GM18508 (cell line): ENCODE results near the gene PRSS37.
"Not testable (repeated sequence)": the region's sequence is repeated elsewhere in the genome, so short reads cannot be mapped to it uniquely, and the experiment has no call there.

Source experiments
- ATAC-seq: cut with Tn5 transposase; IDR thresholded peaks from one replicate; pipeline ENCODE4 v1.9.1; 2021; ENCODE audit warnings: moderate number of reproducible peaks; ENCODE audit not compliant: insufficient read depth, unreplicated experiment

Gene PRSS37

GRCh38 chr7:141841385-141841784 lies at the start of gene PRSS37:
Gene PRSS37 (minus strand): TSS chr7:141841485. CDS start chr7:141841049, 436 bp downstream.
- no peak for ATAC-seq

- ATAC-seq: no peak
These were observed 48.0 kb upstream of the PRSS37 start for GRCh38 chr7:141889321-141889720.

GRCh38 chr7:141884539-141885225 lies 43.4 kb upstream of the PRSS37 start:
- peak; percentile 83 for ATAC-seq

GRCh38 chr7:141880960-141881359 lies 39.7 kb upstream of the PRSS37 start:
- no peak for ATAC-seq

- no peak for ATAC-seq
These were observed 36.1 kb upstream of the PRSS37 start for GRCh38 chr7:141877365-141877764.

- no peak for ATAC-seq
These were observed 35.1 kb upstream of the PRSS37 start for GRCh38 chr7:141876371-141876770.

- no peak for ATAC-seq
These were observed 34.2 kb upstream of the PRSS37 start for GRCh38 chr7:141875453-141875852.

GRCh38 chr7:141874787-141875186 lies 33.5 kb upstream of the PRSS37 start:
- no peak for ATAC-seq

- no peak for ATAC-seq
These were observed 31.6 kb upstream of the PRSS37 start for GRCh38 chr7:141872931-141873330.

- ATAC-seq: no peak
These were observed 25.7 kb upstream of the PRSS37 start for GRCh38 chr7:141866974-141867373.

- no peak for ATAC-seq
These were observed 23.6 kb upstream of the PRSS37 start for GRCh38 chr7:141864765-141865447.

- no peak for ATAC-seq
These were observed 18.9 kb upstream of the PRSS37 start for GRCh38 chr7:141860207-141860606.

- ATAC-seq: no peak
These were observed 6.7 kb upstream of the PRSS37 start for GRCh38 chr7:141847996-141848395.

GRCh38 chr7:141844256-141844655 lies 3.0 kb upstream of the PRSS37 start:
- ATAC-seq: no peak

GRCh38 chr7:141842904-141843303 lies 1.6 kb upstream of the PRSS37 start:
- ATAC-seq: no peak

- ATAC-seq: no peak
These were observed 577 bp downstream of the PRSS37 start for GRCh38 chr7:141840708-141841107.

GRCh38 chr7:141839256-141839655 lies 2.0 kb downstream of the PRSS37 start:
- ATAC-seq: no peak

- no peak for ATAC-seq
These were observed 2.7 kb downstream of the PRSS37 start for GRCh38 chr7:141838581-141838980.

- no peak for ATAC-seq
These were observed 3.6 kb downstream of the PRSS37 start for GRCh38 chr7:141837683-141838082.

GRCh38 chr7:141822432-141822831 lies 18.9 kb downstream of the PRSS37 start:
- not testable (repeated sequence) for ATAC-seq

- ATAC-seq: no peak
These were observed 21.2 kb downstream of the PRSS37 start for GRCh38 chr7:141820067-141820466.

GRCh38 chr7:141792526-141792925 lies 48.8 kb downstream of the PRSS37 start:
- no peak for ATAC-seq
